CD4-positive, alpha-beta T cell treated with Interleukin-15 for 4 hours (primary cell): ENCODE data around the gene ZNF775.

ENCODE experiments used
- DNase-seq: peaks from one replicate; pipeline ENCODE4 v3.0.0-alpha.2; 2020; ENCODE audit warnings: low spot score

Gene ZNF775

GRCh38 chr7:150346922-150347321, 32.2 kb upstream of the ZNF775 start:
- no peak for DNase-seq

GRCh38 chr7:150351587-150352194, 27.4 kb upstream of the ZNF775 start:
- no peak for DNase-seq

DNA sequence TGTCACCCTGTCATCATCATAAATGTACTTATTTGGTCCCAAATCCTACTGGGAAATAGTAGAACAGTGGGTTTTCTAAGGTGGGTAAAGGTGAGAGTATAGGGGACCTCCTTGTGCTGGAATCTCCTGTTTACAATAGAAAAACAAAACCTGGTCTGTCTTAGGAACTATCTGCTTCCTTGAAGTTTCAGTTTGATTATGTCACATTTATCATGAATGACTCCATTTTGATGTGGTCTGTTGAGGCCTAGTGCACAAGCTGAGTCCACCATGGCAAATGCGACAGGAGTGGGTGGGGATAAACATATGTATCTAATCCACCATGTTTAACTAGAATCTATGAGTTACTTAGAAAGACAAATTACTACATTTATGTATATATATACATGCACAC, 23.5 kb upstream of the ZNF775 start:
- DNase-seq = no peak

- peak; percentile 53 for DNase-seq
These were observed 22.7 kb upstream of the ZNF775 start for GRCh38 chr7:150356265-150356897.

GRCh38 chr7:150357270-150357669, 21.9 kb upstream of the ZNF775 start:
- peak; percentile 81 for DNase-seq

DNA sequence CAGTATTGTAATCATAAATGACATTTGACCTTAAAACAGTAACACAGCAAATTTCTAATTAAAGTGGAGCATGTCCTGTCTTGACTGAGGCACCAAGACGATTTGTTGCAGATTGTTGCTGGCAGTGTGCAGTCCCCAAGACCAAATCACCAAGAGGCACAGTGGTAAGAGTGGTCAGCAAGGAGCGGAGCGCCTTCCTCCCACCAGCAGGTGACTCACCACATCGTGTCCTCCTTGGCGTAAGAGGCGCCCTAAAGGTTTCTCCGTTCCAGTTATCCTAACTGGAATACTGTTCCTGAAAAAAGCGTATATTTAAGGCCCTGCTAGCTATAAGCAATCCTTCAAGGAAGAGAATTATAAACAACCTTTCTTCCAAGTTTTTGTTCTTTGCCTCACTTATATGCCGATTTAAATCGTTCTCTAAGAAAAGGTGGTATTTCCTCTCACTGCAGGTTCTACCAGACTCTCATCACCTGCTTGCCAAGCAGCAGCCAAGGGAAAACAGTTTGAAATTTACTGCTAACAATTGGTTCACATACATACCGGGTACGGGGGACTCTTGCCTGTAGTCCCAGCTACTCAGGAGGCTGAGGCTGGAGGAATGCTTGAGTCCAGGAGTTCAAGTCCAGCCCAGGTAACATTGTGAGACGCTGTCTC, 21.2 kb upstream of the ZNF775 start:
- no peak for DNase-seq

DNA sequence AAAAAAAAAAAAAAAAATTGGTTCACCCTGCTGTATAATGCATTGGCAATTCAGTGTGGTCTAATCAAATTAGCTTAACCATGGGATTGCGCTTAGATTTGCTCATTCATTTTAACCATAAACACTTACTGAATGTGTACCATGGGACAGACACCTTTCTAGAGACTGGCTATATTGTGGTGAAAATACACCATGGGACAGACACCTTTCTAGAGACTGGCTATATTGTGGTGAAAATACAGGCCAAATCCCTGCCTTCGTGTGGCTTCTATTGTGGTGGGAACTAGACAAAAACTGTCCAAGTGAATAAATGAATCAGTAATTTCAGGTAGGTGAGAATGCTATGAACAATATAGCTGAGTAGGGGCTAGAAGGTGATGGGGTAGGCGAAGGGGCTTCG, 20.7 kb upstream of the ZNF775 start:
- no peak for DNase-seq

GRCh38 chr7:150358988-150359621, 20.0 kb upstream of the ZNF775 start:
- no peak for DNase-seq

- DNase-seq = no peak
These were observed 19.3 kb upstream of the ZNF775 start for GRCh38 chr7:150359622-150360362.

DNA sequence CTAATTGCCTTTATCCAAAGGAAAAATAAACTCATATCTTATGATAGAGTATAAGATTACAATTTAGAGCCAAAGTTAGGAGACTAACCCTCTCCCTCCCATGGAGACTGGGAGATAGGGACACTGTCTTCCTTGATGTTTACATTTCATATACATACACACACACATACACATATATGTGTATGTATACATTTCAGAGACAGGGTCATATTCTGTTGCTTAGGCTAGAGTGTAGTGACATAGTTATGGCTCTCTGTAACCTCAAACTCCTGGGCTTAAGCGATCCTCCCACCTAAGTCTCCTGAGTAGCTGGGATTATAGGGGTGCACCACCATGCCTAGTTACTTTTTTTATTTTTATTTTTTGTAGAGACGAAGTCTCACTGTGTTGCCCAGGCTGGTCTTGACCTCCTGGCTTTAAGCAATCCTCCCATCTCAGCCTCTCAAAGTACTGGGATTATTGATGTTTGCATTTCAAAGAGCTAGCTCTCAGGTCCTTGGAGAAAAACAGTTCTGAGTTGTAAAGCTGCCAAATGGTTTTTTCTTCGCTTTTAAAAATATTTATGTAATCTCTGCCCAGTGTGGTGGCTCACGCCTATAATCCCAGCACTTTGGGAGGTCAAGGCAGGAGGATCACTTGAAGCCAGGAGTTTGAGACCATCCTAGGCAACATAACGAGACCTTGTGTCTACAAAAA, 18.6 kb upstream of the ZNF775 start:
- no peak for DNase-seq

DNA sequence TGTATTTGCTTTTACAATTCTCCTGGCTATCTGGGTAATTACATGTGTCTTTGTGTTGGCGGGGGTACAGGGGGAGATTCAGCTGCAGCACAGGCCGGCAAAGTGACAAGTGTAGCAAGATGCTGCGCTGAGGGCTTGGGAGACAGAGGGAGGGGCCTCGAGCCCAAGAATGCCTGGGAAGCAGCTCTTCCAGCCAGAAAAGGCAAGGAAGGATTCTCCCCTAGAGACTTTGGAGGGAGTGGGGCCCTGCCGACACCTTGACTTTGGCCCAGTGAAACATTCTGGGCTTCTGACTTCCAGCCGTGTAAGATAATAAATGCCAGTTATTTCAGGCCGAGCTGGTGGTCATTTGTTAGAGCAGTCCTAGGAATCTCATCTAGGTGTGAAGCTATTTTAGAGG, 17.7 kb upstream of the ZNF775 start:
- no peak for DNase-seq

GRCh38 chr7:150361807-150362621, 17.1 kb upstream of the ZNF775 start:
- DNase-seq = no peak

DNA sequence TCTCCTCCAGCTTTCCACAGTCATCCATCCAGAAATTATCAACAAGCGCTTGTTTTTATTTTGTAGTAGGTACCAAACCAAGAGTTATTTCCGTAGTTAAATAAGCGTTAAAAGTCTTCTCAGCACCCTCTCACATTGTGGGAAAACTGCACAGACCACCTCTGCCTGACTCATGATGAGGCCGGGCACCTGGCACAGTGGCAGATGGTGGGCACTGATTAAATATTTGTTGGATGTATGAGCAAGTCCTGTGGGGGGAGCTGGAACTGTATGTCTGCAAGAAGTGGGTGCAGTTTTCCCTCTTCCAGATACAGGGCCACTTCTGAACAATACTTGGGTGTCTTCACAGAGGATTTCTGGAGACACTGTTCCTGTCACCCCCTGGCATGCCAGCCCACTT, 15.8 kb upstream of the ZNF775 start:
- no peak for DNase-seq

DNA sequence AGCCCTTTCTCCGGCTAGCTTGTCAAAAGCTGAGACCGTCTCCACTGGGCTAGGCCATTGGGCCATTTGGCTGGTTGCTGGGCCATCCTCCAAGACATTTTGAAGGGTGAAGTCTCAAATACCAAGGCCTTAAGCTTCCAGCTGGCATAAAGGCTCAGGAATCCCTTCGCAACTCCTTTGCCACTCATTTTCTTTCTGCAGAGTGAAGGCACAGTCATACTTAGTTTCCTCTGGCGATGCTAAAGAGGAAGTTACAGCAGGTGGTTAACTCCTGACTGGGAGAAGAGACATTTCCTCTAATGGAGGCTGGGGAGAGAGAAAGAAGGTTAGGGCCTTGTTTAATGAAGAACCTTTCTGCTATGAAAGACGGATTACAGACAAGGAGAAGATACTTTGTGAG, 15.3 kb upstream of the ZNF775 start:
- no peak for DNase-seq

DNA sequence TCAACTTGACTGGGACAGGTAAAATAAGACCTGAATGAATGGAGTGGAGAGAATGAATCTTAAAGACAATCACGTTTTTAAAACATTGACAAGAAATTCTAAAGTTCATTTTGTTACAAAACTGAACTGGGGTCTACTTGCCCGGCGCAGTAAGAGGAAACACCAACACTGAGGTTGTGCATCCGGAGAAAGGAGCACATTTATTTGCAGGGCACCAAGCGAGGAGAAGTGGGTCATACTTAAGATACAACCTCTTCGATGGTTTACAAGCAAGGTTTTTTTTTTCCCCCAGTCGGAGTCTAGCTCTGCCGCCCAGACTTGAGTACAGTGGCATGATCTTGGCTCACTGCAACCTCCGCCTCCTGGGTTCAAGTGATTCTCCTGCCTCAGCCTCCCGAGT, 13.9 kb upstream of the ZNF775 start:
- DNase-seq = no peak

GRCh38 chr7:150365673-150366398, 13.3 kb upstream of the ZNF775 start:
- no peak for DNase-seq

GRCh38 chr7:150367677-150368095, 11.4 kb upstream of the ZNF775 start:
- no peak for DNase-seq

GRCh38 chr7:150368096-150368883, 10.8 kb upstream of the ZNF775 start, which contains the start of gene REPIN1:
TSS of gene REPIN1 (plus strand) at chr7:150368822. CDS start at chr7:150369712, 890 bp downstream.
- peak; percentile 81 for DNase-seq
